GM13976 (cell line): Measurements from ENCODE around the gene POLR1D.

Experiments used
- DNase-seq: peaks from one replicate; pipeline ENCODE4 v3.0.0; 2012; ENCODE audit warnings: low spot score
- CTCF ChIP-seq: IDR thresholded peaks from 2 replicates; pipeline ENCODE4 v1.5.1; 2012; ENCODE audit warnings: borderline replicate concordance, mild to moderate bottlenecking; ENCODE audit not compliant: insufficient read depth; ENCODE audit errors: extremely low read depth, missing control alignments, control extremely low read depth
- in situ Hi-C: fragments of 300-500 bp; cut with MboI; formaldehyde crosslinking; loops from one replicate; pipeline ENCODE4 v1.12.0; 2022; ENCODE audit warnings: low sequenced_read_pairs, mixed read lengths, inconsistent platforms; ENCODE audit not compliant: unreplicated experiment

POLR1D gene

GRCh38 chr13:27631156-27631555 lies 9.5 kb downstream of the POLR1D start:
- DNase-seq: no peak
- in situ Hi-C loops: no loop called here

GRCh38 chr13:27631665-27632064 lies 10.0 kb downstream of the POLR1D start:
- in situ Hi-C loops: no loop called here
- no peak for TF ChIP-seq CTCF
- DNase-seq: no peak

More at GRCh38 chr13:27631156-27631555, 9.5 kb downstream of the POLR1D start:
- no peak for TF ChIP-seq CTCF

GRCh38 chr13:27632214-27632613 lies 10.5 kb downstream of the POLR1D start:
- in situ Hi-C loops: no loop called here
- no peak for TF ChIP-seq CTCF
- no peak for DNase-seq

- no peak for TF ChIP-seq CTCF
- no peak for DNase-seq
- in situ Hi-C loops: no loop called here
Observed at GRCh38 chr13:27632648-27633047, 11.0 kb downstream of the POLR1D start.

- in situ Hi-C loops: no loop called here
- DNase-seq: no peak
- TF ChIP-seq CTCF: no peak
Observed at GRCh38 chr13:27634231-27634630, 12.5 kb downstream of the POLR1D start.

GRCh38 chr13:27634791-27635190 lies 13.1 kb downstream of the POLR1D start:
- DNase-seq: no peak
- in situ Hi-C loops: no loop called here
- TF ChIP-seq CTCF: no peak

GRCh38 chr13:27635266-27635665 lies 13.6 kb downstream of the POLR1D start:
- no peak for DNase-seq
- no peak for TF ChIP-seq CTCF
- in situ Hi-C loops: no loop called here
